COR-L47 (cell line): ENCODE results near the gene UBAP1L.
"Not testable (repeated sequence)": the region's sequence is repeated elsewhere in the genome, so short reads cannot be mapped to it uniquely, and the experiment has no call there.

ENCODE experiments used
- DNase-seq: peaks from one replicate; lab custom pipeline; 2025; lab: John Stamatoyannopoulos, UW

Gene UBAP1L

GRCh38 chr15:65115086-65115485 is at the start of gene UBAP1L:
Gene UBAP1L, minus strand, starts transcription at chr15:65115200. Its CDS starts 8,985 bp downstream, at chr15:65106215.
- DNase-seq: no peak

DNA sequence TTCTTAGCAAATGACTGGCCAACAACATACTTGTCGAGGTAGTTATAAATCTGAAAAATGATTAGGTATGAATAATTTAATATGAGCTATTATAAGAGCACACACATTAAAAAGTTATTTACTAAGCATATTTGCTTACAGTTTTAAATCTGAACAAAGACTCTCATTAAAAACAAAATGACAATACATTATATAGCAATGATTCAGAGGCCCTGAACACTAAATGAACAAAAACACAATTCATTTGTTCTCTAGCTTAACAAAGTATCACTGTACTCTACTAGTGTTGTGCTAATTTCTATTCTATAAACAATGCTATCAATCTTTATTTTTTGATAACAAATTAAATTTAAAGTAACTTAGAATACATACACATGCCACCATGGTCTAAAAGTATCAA is 49.1 kb upstream of the UBAP1L start:
- DNase-seq: no peak

DNA sequence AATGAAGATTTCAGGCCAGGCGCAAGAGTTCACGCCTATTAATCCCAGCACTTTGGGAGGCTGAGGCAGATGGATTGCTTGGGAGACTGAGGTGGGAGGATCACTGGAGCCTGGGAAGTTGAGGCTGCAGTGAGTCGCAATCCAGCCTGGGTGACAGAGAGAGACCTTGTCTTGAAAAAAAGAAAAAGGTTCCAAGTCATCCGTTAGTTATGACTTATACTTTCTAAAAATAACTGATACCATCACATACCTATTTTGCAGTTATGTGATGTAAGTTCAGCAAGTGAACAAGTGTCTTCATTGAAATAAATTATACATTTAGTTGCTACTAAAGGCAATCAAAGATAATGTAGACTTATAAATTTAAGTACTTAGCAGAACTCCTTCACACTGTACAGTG is 48.0 kb upstream of the UBAP1L start:
- no peak for DNase-seq

DNA sequence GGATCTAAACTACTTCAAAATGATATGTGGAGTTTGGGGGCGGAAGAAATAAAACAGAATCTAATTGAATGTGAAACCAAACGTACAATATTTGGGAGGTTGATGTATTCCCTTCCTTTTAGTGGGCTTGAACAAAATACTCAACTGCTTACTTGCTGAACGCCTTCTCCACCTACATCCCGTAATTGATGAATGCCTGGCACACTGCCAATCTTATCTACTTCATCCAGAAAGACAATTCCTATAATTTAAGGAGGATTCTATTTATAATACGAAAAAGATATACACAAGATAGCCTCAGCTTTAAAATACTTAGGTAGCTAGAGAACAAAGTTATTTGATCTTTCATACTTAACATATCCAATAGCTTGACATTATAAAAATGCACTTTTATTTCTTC is 41.7 kb upstream of the UBAP1L start:
- DNase-seq: peak; percentile 0

DNA sequence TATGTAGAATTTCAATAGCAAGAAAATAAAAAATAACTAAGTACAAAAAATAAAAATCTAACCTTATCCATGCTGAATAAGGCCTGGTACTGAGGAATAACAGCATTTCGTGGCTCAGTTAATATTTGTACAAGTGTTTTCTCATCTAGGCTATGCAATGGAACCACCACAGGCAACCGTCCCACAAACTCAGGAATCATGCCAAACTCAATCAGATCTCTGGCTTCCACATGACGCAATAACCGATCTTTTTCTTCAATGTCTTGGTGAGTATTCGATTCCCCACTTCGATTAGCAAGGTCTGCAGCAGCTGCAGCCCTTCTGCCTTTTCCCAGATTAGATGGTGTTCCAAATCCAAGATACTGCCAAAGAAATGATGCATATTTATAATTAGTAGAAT is 39.7 kb upstream of the UBAP1L start:
- no peak for DNase-seq

DNA sequence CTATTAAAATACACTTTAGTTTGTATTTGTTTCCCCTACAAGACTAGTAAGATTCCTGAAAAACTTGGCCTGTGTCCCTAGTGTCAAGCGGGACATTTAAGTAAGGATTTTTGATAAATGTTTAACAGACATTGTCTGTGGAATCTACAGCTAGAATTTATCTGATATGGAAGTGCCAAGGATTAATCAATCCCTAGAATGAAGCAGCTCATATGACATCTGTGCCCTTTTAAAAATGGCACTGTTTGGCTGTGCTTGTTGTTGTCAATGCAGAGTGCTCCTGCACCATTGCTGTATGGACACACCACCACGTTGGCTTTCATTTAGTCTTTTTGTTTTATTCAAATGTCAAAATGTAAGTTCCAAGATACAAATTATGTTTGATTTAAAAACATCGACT is 32.9 kb upstream of the UBAP1L start:
- DNase-seq: no peak

DNA sequence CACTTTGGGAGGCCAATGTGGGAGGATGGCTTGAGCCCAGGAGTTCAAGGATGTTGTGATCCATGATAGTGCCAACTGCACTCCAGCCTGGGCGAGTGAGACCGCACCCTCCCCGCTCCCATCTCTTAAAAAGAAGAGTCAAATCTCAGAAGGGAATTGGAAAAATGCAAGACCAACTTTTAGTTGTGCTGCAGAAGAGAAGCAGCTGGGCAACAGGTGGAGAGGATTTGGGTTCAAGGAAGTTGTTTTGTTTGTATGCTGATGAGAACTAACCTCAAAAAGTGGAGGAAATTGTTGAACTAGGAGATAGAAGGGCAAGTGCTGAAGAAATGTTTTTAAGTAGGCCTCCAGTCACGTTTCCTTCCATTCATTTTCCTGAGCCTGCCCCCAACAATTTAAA is 31.4 kb upstream of the UBAP1L start:
- DNase-seq: no peak

GRCh38 chr15:65138631-65139030 is 23.6 kb upstream of the UBAP1L start:
- DNase-seq: not testable (repeated sequence)

- DNase-seq: not testable (repeated sequence)
These were observed 22.9 kb upstream of the UBAP1L start for GRCh38 chr15:65137893-65138292.

GRCh38 chr15:65137089-65137488 is 22.1 kb upstream of the UBAP1L start:
- not testable (repeated sequence) for DNase-seq

DNA sequence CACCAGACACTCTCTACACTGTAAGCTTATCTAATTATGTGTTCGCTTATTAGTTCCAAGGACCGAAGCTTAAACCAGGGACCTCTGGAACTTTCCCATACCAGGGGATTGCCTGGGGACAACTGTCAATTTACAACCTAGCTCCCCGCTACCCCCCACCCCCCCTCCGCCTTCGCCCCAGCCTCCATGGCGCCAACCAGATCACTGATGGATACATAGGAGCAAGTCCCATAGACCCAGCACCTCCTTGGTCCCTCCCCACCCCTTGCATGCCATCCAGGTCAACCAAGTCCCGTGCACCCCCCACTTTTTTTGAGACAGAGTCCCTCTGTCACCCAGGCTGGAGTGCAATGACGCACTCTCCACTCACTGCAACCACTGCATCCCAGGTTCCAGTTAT is 19.5 kb upstream of the UBAP1L start:
- DNase-seq: no peak

DNA sequence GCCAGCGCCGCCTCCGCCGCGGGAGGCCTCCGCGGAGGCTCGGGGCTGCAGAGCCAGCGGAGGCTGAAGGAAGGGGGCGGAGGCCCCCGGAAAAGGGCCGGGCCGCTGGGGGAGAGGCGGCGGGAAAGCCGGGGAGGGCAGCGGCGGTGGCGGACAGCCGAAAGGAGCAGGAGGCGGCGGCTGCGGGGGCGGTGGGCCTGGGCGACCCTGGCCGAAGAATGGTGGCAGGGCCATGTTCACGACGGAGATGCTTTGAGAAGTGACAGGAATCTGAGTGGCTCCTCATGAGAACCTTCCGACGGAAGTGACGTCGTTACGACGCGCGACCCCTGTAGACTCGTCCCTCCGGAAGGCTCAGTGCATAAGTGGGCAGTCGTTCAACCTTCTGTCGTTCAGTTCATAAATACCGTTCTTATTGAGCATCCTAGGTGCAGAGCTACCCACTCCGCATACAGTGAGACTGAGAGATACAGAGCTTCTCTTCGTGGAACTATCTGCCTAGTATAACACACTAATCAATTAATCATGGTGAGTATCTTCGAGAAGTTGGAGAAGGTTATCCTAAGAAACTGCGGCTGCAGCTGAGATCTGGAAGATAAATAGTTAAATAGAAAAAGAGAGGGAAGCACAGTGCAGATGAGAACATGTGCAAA is 18.7 kb upstream of the UBAP1L start, which contains the start of gene PDCD7:
Gene PDCD7 (minus strand): TSS at position 261 of the 653 bp plus-strand sequence. CDS start 27 bp downstream, at position 234.
- peak; percentile 90 for DNase-seq

GRCh38 chr15:65132878-65133547 is 18.0 kb upstream of the UBAP1L start:
- DNase-seq: peak; percentile 16

DNA sequence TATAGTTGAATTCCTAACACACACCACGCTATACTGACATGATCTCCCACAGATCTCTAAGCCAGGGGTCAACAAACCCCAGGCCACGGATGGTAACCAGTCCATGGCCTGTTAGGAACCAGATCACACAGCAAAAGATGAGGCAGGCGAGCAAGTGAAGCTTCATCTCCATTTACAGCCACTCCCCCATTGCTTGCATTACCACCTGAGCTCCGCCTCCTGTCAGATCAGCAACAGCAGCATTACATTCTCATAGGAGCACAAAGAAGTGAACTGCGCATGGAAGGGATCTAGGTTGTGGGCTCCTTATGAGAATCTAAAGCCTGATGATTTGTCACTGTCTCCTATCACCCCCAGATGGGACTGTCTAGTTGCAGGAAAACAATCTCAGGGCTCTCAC is 15.9 kb upstream of the UBAP1L start:
- no peak for DNase-seq

DNA sequence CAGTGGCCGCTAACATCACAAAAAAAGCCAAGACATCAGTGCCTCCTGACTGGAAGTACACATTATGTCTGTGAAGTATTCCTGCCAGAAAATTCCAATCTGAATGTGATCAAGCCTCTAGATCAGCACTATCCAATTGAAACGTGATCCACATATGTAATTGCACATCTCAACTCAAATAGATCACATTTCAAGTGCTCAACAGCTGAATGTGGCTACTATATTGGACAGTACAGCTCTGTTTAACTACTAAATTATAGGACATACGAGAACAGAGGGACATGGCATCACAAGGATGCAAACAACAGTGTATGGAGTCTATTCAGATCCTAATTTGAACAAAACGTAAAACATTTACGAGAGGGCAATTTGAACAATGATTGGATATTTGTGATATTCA is 542 bp upstream of the UBAP1L start:
- peak; percentile 16 for DNase-seq

DNA sequence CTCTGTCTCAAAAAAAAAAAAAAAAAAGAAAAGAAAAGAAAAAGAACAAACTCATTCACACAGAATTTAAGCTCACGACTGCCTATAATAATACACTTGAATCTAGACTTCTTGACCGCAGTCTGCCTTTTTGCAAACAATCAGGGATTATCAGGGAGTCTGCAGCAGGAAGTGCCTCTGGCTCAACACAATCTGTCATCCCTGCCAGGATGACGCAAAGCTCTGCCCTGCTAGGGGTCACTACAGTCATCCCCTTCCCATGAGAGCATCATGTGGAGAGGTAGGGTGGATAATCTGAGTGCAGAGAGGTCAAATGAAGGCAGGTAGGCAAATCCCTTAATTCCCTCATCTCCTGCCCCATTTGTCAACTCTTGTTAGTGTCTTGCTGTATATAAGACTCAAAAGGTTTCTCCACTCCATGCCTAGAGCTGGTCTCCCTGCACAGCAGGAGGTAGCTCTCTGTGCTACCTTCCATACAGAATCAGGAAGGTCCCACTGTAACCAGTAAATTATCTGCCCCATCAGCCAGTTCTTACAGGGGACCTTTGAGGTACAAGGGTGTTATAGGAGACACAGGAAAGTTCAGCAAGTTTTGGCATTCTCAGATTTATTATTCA is 4.2 kb downstream of the UBAP1L start:
- no peak for DNase-seq

DNA sequence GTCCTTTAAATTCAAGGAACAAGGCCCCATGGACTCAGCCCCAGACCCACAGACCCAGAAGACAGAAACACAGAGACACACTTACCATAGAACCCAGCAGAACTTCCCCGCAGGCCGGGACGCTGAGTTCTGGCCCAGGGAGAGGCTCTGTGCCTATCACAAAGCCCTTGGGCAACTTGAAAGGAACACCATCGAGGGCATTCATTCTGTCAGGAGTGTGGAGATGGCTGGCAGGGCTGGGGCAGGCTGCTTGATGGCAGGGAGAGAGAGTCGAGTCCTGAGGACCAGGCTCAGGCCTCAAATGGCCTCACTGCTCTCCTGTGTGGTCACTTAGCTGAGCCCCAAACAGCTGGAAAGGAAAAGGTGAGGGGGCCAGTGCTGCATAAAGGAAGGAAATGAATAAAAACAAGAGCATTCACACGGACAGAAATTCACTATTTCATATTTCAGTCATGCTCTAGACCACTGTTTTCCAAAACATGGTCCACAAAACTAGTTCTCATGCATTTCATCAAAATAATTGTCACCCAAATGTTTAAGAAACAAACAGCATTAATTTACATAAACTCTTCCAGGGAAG is 8.9 kb downstream of the UBAP1L start:
- no peak for DNase-seq

- no peak for DNase-seq
These were observed 10.0 kb downstream of the UBAP1L start for GRCh38 chr15:65105038-65105437.

- DNase-seq: no peak
These were observed 12.1 kb downstream of the UBAP1L start for GRCh38 chr15:65102912-65103311.

DNA sequence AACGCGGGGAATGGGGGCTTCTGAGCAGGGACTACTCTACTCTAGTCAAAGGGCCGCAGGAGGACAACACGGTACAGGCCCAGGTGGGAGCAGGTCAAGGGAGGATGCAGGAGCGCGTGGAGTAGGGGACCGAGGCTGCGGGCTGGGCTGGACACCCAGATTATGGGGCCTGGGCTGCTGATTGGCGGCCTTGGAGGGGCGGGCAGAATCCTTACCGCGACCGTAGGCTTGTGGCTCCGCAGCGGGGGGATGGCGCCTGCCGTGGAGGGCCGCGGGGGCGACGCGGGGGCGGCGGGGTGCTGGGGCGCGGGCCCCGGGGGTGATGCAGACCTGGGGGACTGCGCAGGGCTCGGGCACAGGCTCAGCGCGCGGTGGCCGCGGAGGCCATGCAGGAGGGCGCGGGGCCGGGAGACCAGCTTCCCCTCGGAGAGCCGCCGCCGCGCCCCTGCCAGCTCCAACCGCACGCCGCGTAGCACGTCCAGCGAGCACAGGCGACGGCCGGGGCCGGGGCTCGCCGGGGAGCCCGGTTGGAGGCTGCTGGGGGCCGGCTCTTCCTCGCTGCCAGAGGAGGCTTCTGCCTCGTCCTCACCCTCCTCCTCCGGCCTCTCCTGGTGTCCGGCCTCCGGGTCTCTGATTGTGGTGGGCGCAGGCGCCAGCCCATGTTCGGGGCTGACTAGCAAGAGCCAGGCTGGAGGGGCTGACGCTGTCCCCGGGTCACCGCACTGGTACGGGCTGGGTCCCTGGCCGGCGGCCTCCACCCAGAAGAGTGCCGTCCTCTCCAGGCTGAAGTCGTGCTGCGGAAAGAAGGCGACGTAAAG is 12.9 kb downstream of the UBAP1L start:
- no peak for DNase-seq

- DNase-seq: peak; percentile 27
These were observed 13.5 kb downstream of the UBAP1L start for GRCh38 chr15:65101411-65101890.

DNA sequence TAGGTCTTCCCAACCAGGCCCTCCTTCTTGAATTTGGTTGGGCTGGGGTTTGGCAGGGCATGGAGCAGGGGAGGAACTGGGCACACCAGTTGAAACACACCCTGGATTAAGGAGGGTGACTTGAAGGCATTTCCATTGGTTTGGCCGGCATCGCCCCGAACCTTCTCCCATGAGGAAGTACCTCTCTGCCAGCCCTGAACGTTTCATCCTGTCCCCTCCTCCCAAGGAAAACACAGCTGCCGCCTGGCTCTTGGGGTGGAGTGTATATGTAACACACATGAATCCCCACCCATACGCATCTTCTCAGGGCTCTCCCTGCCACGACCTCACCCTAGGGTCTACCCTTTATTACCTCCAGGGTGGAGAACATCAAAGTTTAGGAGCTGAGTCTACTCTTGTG is 14.6 kb downstream of the UBAP1L start:
- no peak for DNase-seq
